RWPE1 (cell line): ENCODE measurements around the gene FIBCD1.
A peak's percentile ranks its signal among the peaks of the same experiment; 100 is the strongest.

Experiments used
- CTCF ChIA-PET: fragments of 350-600 bp; sonication (Branson Sonifier 250); formaldehyde crosslinking; extraction: SDS; loops from one replicate; lab custom pipeline; 2021; lab: Yijun Ruan, JAX
- POLR2A ChIA-PET: fragments of 400-600 bp; formaldehyde crosslinking; extraction: SDS; loops from one replicate; lab custom pipeline; 2020; ENCODE audit warnings: antibody characterized with exemption; ENCODE audit not compliant: low non-redundant PET; lab: Yijun Ruan, JAX
- DNase-seq: peaks from one replicate; pipeline ENCODE4 v3.0.0; 2012; ENCODE audit warnings: low spot score
- H3K27ac ChIP-seq: fragments of 450-650 bp; 2 replicates; pipeline ENCODE4 v1.5.1; 2017
- TF ChIP-seq, protein P1 (sequence below): fragments of 450-650 bp; conservative IDR thresholded peaks from 2 replicates; pipeline ENCODE4 v1.5.1; 2017; ENCODE audit warnings: low read depth, mild to moderate bottlenecking

Gene FIBCD1

DNA sequence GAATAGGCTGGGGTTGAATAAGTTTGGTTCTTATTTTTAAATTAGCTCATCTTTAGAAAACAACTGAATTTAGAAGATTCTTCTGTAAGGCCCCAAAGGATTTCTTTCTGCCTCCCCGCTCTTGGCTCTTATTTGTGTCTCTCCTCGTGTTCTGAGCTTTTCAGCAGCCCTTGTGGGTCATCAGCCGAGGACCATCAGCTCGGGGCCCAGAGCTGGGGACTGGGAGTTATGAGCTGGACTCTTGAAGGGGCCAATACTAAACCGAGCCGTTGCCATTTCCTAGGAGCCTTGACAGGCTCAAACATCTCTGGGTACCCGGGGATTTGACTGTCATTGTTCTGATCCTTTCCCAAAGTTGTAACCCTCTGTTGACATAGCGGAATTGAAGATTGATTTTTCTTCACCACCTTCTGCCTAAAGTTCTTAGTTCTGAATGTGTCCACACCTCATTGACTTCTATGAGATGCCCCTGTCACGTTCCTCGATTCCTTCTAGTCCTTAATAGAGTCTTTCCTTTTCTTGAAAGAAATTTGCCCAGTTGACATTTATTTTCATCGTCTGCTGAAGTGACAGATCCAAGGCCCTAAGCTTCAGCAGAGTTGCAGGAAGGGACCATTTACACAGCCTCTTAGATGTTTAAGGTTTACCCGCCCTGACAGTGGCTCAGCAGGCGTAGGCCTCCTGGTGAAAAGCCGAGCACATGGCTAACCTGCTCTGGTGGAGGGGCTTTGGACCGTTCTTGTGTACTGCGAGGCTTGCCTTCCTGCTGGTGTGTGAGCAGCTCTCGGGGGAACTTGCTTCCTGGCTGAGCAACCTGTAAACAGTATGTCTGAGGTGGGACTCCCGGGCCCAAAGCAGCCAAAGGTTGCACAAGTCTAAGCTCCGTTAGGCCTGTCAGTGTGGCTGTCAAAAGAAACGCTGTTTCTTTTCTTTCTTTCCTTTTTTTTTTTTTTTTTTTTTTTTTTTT is 80.0 kb downstream of the FIBCD1 start:
- TF ChIP-seq, protein P1, sequence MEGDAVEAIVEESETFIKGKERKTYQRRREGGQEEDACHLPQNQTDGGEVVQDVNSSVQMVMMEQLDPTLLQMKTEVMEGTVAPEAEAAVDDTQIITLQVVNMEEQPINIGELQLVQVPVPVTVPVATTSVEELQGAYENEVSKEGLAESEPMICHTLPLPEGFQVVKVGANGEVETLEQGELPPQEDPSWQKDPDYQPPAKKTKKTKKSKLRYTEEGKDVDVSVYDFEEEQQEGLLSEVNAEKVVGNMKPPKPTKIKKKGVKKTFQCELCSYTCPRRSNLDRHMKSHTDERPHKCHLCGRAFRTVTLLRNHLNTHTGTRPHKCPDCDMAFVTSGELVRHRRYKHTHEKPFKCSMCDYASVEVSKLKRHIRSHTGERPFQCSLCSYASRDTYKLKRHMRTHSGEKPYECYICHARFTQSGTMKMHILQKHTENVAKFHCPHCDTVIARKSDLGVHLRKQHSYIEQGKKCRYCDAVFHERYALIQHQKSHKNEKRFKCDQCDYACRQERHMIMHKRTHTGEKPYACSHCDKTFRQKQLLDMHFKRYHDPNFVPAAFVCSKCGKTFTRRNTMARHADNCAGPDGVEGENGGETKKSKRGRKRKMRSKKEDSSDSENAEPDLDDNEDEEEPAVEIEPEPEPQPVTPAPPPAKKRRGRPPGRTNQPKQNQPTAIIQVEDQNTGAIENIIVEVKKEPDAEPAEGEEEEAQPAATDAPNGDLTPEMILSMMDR: no peak
- H3K27ac ChIP-seq: peak overlapping the region; percentile 74
- ChIA-PET POLR2A (no interaction called here), CTCF (interaction anchor here (0.5 to 1.6 kb wide), 7 partner anchors 11 to 187 kb away, joined by 3 to 5 read pairs (median 4); no protein-coding TSS in a partner anchor)
- DNase-seq: no peak

DNA sequence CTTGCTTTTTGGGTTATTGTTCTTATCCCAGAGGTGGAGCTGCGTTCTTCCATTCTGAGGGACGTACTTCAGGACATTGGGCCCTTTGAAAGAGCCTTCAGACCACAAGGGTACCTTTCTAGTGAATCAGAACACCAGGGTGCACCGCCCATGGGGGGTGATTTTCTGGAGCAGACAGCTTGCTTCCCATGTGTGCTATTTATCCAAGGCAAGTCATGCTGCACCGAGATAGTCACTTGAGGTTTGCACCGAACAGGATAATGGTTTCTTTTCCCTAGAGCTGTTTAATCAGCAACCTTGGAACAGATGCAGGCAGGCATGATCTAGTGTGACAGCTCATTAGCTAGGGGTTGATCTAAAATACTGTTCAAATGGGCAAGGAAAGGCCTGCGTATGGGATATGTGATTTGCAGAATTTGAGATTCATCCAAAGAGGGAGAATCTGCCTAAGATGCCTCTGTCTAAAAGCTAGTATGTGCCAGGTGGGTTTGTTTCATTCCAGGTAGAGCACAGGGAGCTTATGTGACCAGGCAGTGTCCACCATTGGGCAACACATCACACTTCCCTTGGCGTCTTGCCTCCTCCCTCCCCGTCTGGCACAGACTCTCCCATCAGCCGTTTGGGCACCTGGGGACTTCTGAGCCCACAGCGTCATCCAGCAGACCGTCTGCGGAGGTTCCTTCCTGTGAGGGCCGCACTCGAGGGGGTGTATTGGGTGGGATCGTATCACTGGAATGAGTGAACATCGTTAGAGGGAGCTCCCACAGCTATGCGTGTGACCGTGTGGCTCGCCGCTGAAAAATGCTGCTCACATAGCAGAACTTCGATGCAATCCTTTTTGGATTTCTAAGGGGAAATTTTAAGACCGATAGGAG is 80.9 kb downstream of the FIBCD1 start:
- DNase-seq: no peak
- ChIA-PET POLR2A (no interaction called here), CTCF (interaction anchor here (0.6 to 1.6 kb wide), 5 partner anchors 8 to 897 kb away, joined by 3 to 8 read pairs (median 5); no protein-coding TSS in a partner anchor)
- H3K27ac ChIP-seq: peak overlapping the region; percentile 74
- TF ChIP-seq, protein P1: no peak

DNA sequence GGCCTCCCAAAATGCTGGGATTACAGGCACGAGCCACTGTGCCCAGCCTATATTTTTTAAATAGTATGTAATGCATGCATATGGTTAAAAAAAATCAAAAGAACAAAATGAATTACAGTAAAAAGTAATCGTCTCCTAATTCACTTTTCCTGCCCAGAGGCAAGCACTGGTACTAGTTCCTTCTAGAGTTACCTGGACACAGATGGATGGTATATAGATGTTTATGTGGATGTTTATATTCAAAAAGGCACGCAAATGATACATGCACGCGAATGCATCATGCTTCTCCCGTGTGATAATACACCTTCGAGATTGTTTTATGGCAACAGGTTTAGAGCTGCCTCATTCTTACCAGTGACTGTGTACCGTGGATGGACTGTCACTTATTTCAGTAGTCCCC is 82.6 kb downstream of the FIBCD1 start:
- CTCF ChIA-PET: interaction anchor here (0.6 to 1.2 kb wide), 2 partner anchors 155 to 689 kb away, joined by 4 to 5 read pairs; no protein-coding TSS in a partner anchor
- POLR2A ChIA-PET: no interaction called here
- TF ChIP-seq, protein P1: no peak
- DNase-seq: no peak
- peak overlapping the region; percentile 19; the same call in 1 of the 2 replicates for H3K27ac ChIP-seq

DNA sequence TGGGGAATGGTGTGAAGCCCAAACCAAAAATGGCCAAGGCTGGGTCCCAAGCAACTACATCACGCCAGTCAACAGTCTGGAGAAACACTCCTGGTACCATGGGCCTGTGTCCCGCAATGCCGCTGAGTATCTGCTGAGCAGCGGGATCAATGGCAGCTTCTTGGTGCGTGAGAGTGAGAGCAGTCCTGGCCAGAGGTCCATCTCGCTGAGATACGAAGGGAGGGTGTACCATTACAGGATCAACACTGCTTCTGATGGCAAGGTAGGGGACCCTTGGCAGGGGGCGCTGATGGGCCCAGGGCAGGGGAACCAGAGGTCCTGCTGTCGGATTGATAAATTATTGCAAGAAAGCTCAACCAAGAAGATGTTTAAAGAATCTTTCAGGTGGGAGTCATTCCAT is 84.2 kb downstream of the FIBCD1 start:
- TF ChIP-seq, protein P1: no peak
- no peak for DNase-seq
- CTCF ChIA-PET: interaction anchor here (0.7 to 2.4 kb wide), 5 partner anchors 11 to 83 kb away, joined by 3 to 9 read pairs (median 6); no protein-coding TSS in a partner anchor
- H3K27ac ChIP-seq: no peak overlapping the region
- POLR2A ChIA-PET: no interaction called here

DNA sequence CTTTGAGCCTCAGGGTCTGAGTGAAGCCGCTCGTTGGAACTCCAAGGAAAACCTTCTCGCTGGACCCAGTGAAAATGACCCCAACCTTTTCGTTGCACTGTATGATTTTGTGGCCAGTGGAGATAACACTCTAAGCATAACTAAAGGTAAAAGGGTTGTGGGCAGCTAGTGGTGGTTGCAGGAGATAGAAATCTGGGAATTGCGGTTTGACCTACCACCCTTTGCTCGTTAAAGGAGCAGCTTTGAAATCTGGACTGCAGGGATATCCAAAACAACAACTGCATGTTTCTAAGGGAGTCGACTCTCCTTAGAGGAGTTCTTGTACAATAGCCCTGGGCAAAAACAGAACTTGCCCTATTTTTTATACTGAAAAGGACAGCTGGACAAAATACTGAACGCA is 85.0 kb downstream of the FIBCD1 start:
- ChIA-PET POLR2A (no interaction called here), CTCF (interaction anchor here (0.6 to 2.4 kb wide), 5 partner anchors 12 to 148 kb away, joined by 3 to 9 read pairs (median 6); no protein-coding TSS in a partner anchor)
- DNase-seq: no peak
- no peak overlapping the region for H3K27ac ChIP-seq
- TF ChIP-seq, protein P1: no peak
